HEK293T (cell line): ENCODE results near the gene FGFR3.

Source experiments
- ARNT ChIP-seq: fragments of 450-650 bp; IDR thresholded peaks from 2 replicates; pipeline ENCODE4 v1.6.1; 2017; ENCODE audit warnings: mild to moderate bottlenecking
- BHLHE40 ChIP-seq: fragments of 450-650 bp; IDR thresholded peaks from 2 replicates; pipeline ENCODE4 v1.6.1; 2016; ENCODE audit warnings: mild to moderate bottlenecking, moderate library complexity, borderline replicate concordance
- CTBP1 ChIP-seq: fragments of 450-650 bp; IDR thresholded peaks from 2 replicates; pipeline ENCODE4 v1.6.1; 2016; ENCODE audit warnings: borderline replicate concordance
- ELF4 ChIP-seq: fragments of 450-650 bp; IDR thresholded peaks from 2 replicates; pipeline ENCODE4 v1.6.1; 2017; ENCODE audit warnings: antibody characterized with exemption
- FOXA1 ChIP-seq: fragments of 450-650 bp; IDR thresholded peaks from 2 replicates; pipeline ENCODE4 v1.6.1; 2016; ENCODE audit warnings: mild to moderate bottlenecking
- FOXM1 ChIP-seq: fragments of 450-650 bp; IDR thresholded peaks from 2 replicates; pipeline ENCODE4 v1.6.1; 2017; ENCODE audit warnings: mild to moderate bottlenecking, borderline replicate concordance
- HDGF ChIP-seq: fragments of 450-650 bp; IDR thresholded peaks from 2 replicates; pipeline ENCODE4 v1.6.1; 2017; ENCODE audit warnings: antibody characterized with exemption, borderline replicate concordance
- LEF1 ChIP-seq: fragments of 450-650 bp; IDR thresholded peaks from 2 replicates; pipeline ENCODE4 v1.6.1; 2017; ENCODE audit warnings: mild to moderate bottlenecking, borderline replicate concordance
- SP1 ChIP-seq: fragments of 450-650 bp; IDR thresholded peaks from 2 replicates; pipeline ENCODE4 v1.6.1; 2017
- TARDBP ChIP-seq: fragments of 450-650 bp; IDR thresholded peaks from 2 replicates; pipeline ENCODE4 v1.6.1; 2016

DNA sequence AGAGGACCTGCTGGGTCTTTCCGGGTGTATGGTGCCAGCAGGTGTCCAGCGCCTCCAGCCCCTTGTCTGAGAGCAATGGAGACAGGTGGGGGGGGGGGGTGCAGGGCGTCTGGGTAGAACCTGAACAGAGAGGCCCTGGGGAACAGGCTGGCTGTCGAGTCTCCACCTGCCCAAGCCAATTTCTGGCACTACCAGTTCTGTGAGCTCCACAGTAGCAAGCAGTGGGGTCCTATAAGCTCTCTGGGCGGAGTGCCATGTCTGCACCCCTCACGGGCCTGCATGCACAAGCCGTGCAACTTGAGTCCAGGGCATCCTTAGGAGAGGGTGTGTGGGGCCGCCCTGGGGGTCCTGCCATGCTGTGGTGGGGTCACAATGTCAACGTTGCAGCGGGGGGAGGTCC is 10.1 kb upstream of the FGFR3 start:
- TF ChIP-seq ARNT, result no peak
- TF ChIP-seq CTBP1, result no peak
- TF ChIP-seq SP1, result no peak
- no peak for TF ChIP-seq LEF1
- TF ChIP-seq FOXA1, result no peak
- TF ChIP-seq TARDBP, result no peak
- no peak for TF ChIP-seq BHLHE40
- TF ChIP-seq HDGF, result no peak
- no peak for TF ChIP-seq FOXM1
- TF ChIP-seq ELF4, result no peak
